ENCODE results near the gene MYO15B. TPM values are rescaled to one million over a fixed set of nuclear protein-coding genes. Genes with fewer than 3 reads are reported as not detected.

MYO15B gene
- total and polyA plus RNA-seq, 2 of the 13 experiments (the other 11 are each of a cell fraction or from before 2014, with no cell fraction given) = 2.8 to 8.1 TPM

GRCh38 chr17:75601057-75601987 lies 13.7 kb downstream of the MYO15B start (continued):
- TF ChIP-seq ZNF260 (CRISPR knock-in tag; IDR thresholded peaks at IDR 0.05; ENCODE audit: borderline replicate concordance, low read depth) = no peak
- no peak for TF ChIP-seq ZNF83 (CRISPR knock-in tag; IDR thresholded peaks at IDR 0.05; ENCODE audit: borderline replicate concordance)
- TF ChIP-seq TBP (CRISPR knock-in tag; IDR thresholded peaks at IDR 0.05) = no peak
- no peak for TF ChIP-seq AKAP8 (CRISPR knock-in tag; IDR thresholded peaks at IDR 0.05)
- TF ChIP-seq NBN (conservative IDR thresholded peaks at IDR 0.05) = no peak
- no peak for TF ChIP-seq KLF12 (CRISPR knock-in tag; IDR thresholded peaks at IDR 0.05; ENCODE audit: borderline replicate concordance)
- TF ChIP-seq RFX3 (CRISPR knock-in tag; IDR thresholded peaks at IDR 0.05) = peak; percentile 46
- no peak for TF ChIP-seq DBP (CRISPR knock-in tag; IDR thresholded peaks at IDR 0.05; ENCODE audit: not compliant biosample characterization)
- TF ChIP-seq RARA (CRISPR knock-in tag; IDR thresholded peaks at IDR 0.05) = no peak
- TF ChIP-seq ZBTB2 (CRISPR knock-in tag; IDR thresholded peaks at IDR 0.05; ENCODE audit: low read depth) = no peak
- peak; percentile 50; the same call in 1 of the 2 replicates for TF ChIP-seq ZNF350 (CRISPR knock-in tag; IDR thresholded peaks at IDR 0.05; ENCODE audit: borderline replicate concordance, low read depth)
- TF ChIP-seq FOXM1 (CRISPR knock-in tag; IDR thresholded peaks at IDR 0.05) = no peak
- peak; percentile 59 for TF ChIP-seq MAX (IDR thresholded peaks at IDR 0.05)
- TF ChIP-seq NCOA5 (CRISPR knock-in tag; IDR thresholded peaks at IDR 0.05) = no peak
- peak; percentile 70; the same call in 1 of the 2 replicates for TF ChIP-seq ZNF598 (CRISPR knock-in tag; IDR thresholded peaks at IDR 0.05; ENCODE audit: borderline replicate concordance)
- no peak for TF ChIP-seq ZNF207 (IDR thresholded peaks at IDR 0.05; ENCODE audit: borderline replicate concordance)
- TF ChIP-seq HOXA7 (CRISPR knock-in tag; IDR thresholded peaks at IDR 0.05) = 0 out of 2 replicates have a peak, but pooled peaks have one; percentile 39
- TF ChIP-seq NCOR1 (IDR thresholded peaks at IDR 0.05; ENCODE audit: borderline replicate concordance, low read length) = no peak
- 0 out of 2 replicates have a peak, but pooled peaks have one; percentile 16 for TF ChIP-seq CBX5 (CRISPR knock-in tag; IDR thresholded peaks at IDR 0.05; ENCODE audit: borderline replicate concordance)
- TF ChIP-seq ISX (CRISPR knock-in tag; conservative IDR thresholded peaks at IDR 0.05) = no peak
- peak; percentile 93 for TF ChIP-seq XRCC5 (optimal IDR thresholded peaks at IDR 0.05; ENCODE audit: low read length)
- no peak for TF ChIP-seq YEATS4 (CRISPR knock-in tag; IDR thresholded peaks at IDR 0.05; ENCODE audit: borderline replicate concordance)
- no peak for TF ChIP-seq ELF1 (CRISPR knock-in tag; IDR thresholded peaks at IDR 0.05)
- TF ChIP-seq THAP7 (CRISPR knock-in tag; IDR thresholded peaks at IDR 0.05) = no peak
- no peak for TF ChIP-seq EP300 (IDR thresholded peaks at IDR 0.05; ENCODE audit: low read depth in 2 of 2, low read length in 2 of 2)
- no peak for TF ChIP-seq EP300 (CRISPR knock-in tag; IDR thresholded peaks at IDR 0.05; ENCODE audit: borderline replicate concordance)
- TF ChIP-seq ZNF367 (CRISPR knock-in tag; IDR thresholded peaks at IDR 0.05; ENCODE audit: borderline replicate concordance) = no peak
- TF ChIP-seq ZKSCAN1 (IDR thresholded peaks at IDR 0.05; ENCODE audit: low read length) = peak; percentile 70
- TF ChIP-seq ZNF441 (CRISPR knock-in tag; IDR thresholded peaks at IDR 0.05; ENCODE audit: borderline replicate concordance) = no peak

Data from HepG2 (cell line).